GM06990 (cell line): ENCODE data around the gene BIN1.

Experiments used
- DNase-seq: peaks from one replicate; pipeline ENCODE4 v3.0.0-alpha.2; 2011; ENCODE audit not compliant: insufficient read length; ENCODE audit errors: extremely low read depth
- H3K27me3 ChIP-seq: replicated peaks from 2 replicates; pipeline ENCODE4 v1.6.0; 2011; ENCODE audit warnings: low read length; ENCODE audit not compliant: control insufficient read depth, insufficient read depth
- H3K36me3 ChIP-seq: 2 replicates; pipeline ENCODE4 v1.5.1; 2011; ENCODE audit warnings: low read length; ENCODE audit not compliant: control insufficient read depth, insufficient read depth
- H3K4me3 ChIP-seq: replicated peaks from 2 replicates; pipeline ENCODE4 v1.5.1; 2011; ENCODE audit warnings: low read depth, mild to moderate bottlenecking, control low read depth, low read length
- CTCF ChIP-seq: IDR thresholded peaks from 2 replicates; pipeline ENCODE4 v1.5.1; 2011; ENCODE audit warnings: low read length, control low read depth, mild to moderate bottlenecking, inconsistent platforms; ENCODE audit not compliant: insufficient read depth, poor library complexity, severe bottlenecking

BIN1 gene

GRCh38 chr2:127046579-127046978 lies 60.4 kb downstream of the BIN1 start:
- DNase-seq: no peak
- Histone ChIP-seq H3K36me3 (no peaks in the 10 kb centered on the region), H3K27me3 (no peaks in the 10 kb centered on the region), H3K4me3 (no peak overlapping the region)
- TF ChIP-seq CTCF: no peak

GRCh38 chr2:127045792-127046501 lies 61.0 kb downstream of the BIN1 start:
- no peaks in the 10 kb centered on the region for H3K36me3 ChIP-seq
- H3K27me3 ChIP-seq: no peaks in the 10 kb centered on the region
- no peak for TF ChIP-seq CTCF
- DNase-seq: no peak
- no peak overlapping the region for H3K4me3 ChIP-seq

GRCh38 chr2:127044977-127045661 lies 61.8 kb downstream of the BIN1 start:
- H3K36me3 ChIP-seq: no peaks in the 10 kb centered on the region
- H3K27me3 ChIP-seq: no peaks in the 10 kb centered on the region
- H3K4me3 ChIP-seq: no peak overlapping the region
- no peak for TF ChIP-seq CTCF
- no peak for DNase-seq

GRCh38 chr2:127044165-127044718 lies 62.7 kb downstream of the BIN1 start:
- no peak overlapping the region for H3K4me3 ChIP-seq
- H3K27me3 ChIP-seq: no peaks in the 10 kb centered on the region
- DNase-seq: no peak
- no peak for TF ChIP-seq CTCF
- no peaks in the 10 kb centered on the region for H3K36me3 ChIP-seq

- Histone ChIP-seq H3K36me3 (no peaks in the 10 kb centered on the region), H3K4me3 (no peak overlapping the region), H3K27me3 (no peaks in the 10 kb centered on the region)
- TF ChIP-seq CTCF: no peak
- DNase-seq: no peak
Observed at GRCh38 chr2:127043367-127044164, 63.4 kb downstream of the BIN1 start.
